ENCODE measurements around the gene GLCCI1. TPM values are rescaled to one million over a fixed set of nuclear protein-coding genes. Genes with fewer than 3 reads are reported as not detected.

Gene GLCCI1
- total RNA-seq, 2 donors from 2014 or later = 44.3 to 55.8 TPM

DNA sequence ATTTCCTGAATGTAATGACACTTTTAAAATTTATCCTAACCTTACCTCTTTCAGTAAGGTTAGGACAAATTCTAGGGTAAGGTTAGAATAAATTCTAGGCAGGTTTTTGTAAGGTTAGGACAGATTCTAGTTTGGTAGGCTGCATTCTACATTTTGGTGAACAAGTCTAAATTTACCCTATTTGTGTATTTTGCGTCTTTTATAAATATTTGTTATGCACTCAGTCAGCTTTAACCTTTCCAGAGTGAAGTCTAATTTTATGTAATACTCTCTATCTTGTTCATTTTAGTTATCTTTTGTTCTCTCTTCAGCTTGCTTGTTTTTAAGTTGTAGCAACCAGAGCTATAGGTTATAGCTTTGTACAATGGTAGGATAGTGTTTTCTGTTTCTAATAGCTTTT is 54.0 kb downstream of the GLCCI1 start:
- Histone ChIP-seq H3K9ac (ENCODE audit: extremely low read depth, low read length, poor library complexity, severe bottlenecking) (no peak overlapping the region), H3K27ac (ENCODE audit: low read depth, low read length) (no peak overlapping the region), H3K4me3 (ENCODE audit: low read length) (no peak overlapping the region), H3K9me3 (ENCODE audit: control insufficient read depth, low read length) (peaks cover 35% of the 10 kb centered on the region), H3K4me1 (ENCODE audit: control insufficient read depth, insufficient read depth, low read length) (no peaks in the 10 kb centered on the region), H3K36me3 (ENCODE audit: control insufficient read depth, insufficient read depth, low read length) (peaks cover 45% of the 10 kb centered on the region), H3K27me3 (ENCODE audit: control insufficient read depth, insufficient read depth, low read length, poor library complexity, severe bottlenecking) (no peaks in the 10 kb centered on the region)
- no peaks in the 10 kb centered on the region for H3K27me3 Mint-ChIP-seq (ENCODE audit: insufficient read depth)
- peaks cover 69% of the 10 kb centered on the region for H3K36me3 Mint-ChIP-seq (ENCODE audit: low read depth)
- DNase-seq = no peak
- no peak overlapping the region for H3K27ac Mint-ChIP-seq
- 100% methylated on average over 1 of the region's 1 CpG; no CpG with 5 or more reads in 1 of the 2 experiments for WGBS, 2 experiments (ENCODE audit: insufficient coverage in 1 of 2, insufficient read length in 1 of 2)
- peaks cover 34% of the 10 kb centered on the region for H3K9me3 Mint-ChIP-seq
- H3K4me3 Mint-ChIP-seq = no peak overlapping the region
- TF ChIP-seq, protein P1, sequence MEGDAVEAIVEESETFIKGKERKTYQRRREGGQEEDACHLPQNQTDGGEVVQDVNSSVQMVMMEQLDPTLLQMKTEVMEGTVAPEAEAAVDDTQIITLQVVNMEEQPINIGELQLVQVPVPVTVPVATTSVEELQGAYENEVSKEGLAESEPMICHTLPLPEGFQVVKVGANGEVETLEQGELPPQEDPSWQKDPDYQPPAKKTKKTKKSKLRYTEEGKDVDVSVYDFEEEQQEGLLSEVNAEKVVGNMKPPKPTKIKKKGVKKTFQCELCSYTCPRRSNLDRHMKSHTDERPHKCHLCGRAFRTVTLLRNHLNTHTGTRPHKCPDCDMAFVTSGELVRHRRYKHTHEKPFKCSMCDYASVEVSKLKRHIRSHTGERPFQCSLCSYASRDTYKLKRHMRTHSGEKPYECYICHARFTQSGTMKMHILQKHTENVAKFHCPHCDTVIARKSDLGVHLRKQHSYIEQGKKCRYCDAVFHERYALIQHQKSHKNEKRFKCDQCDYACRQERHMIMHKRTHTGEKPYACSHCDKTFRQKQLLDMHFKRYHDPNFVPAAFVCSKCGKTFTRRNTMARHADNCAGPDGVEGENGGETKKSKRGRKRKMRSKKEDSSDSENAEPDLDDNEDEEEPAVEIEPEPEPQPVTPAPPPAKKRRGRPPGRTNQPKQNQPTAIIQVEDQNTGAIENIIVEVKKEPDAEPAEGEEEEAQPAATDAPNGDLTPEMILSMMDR (conservative IDR thresholded peaks at IDR 0.05) = no peak
- no peaks in the 10 kb centered on the region for H3K4me1 Mint-ChIP-seq

DNA sequence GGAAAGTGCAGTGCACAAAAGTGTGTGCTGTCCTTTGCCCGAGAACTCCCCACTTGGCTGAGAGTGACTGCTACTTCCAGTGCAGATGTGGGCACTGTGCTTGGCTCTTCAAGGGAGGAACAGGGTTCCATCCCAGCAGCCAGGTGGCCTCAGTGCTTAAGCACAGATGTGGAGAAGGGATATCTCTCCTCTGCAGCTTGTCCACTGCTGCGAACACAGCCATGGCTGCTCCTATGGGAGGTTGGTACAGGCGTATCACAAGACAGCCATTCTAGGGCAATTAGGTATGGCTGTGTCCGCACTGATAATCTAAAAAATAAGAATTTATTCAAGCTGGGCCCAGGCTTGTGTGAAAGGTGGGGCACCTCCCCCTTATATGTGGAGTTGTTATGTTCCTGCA is 66.6 kb downstream of the GLCCI1 start:
- H3K9me3 Mint-ChIP-seq = no peaks in the 10 kb centered on the region
- TF ChIP-seq, protein P1 (conservative IDR thresholded peaks at IDR 0.05) = no peak
- Histone ChIP-seq H3K9me3 (ENCODE audit: control insufficient read depth, low read length) (no peaks in the 10 kb centered on the region), H3K4me3 (ENCODE audit: low read length) (no peak overlapping the region), H3K27me3 (ENCODE audit: control insufficient read depth, insufficient read depth, low read length, poor library complexity, severe bottlenecking) (no peaks in the 10 kb centered on the region), H3K4me1 (ENCODE audit: control insufficient read depth, insufficient read depth, low read length) (no peaks in the 10 kb centered on the region), H3K9ac (ENCODE audit: extremely low read depth, low read length, poor library complexity, severe bottlenecking) (no peak overlapping the region), H3K27ac (ENCODE audit: low read depth, low read length) (no peak overlapping the region), H3K36me3 (ENCODE audit: control insufficient read depth, insufficient read depth, low read length) (peaks cover 33% of the 10 kb centered on the region)
- H3K36me3 Mint-ChIP-seq (ENCODE audit: low read depth) = peaks cover 35% of the 10 kb centered on the region
- 95 to 100% methylated on average over 4 of the region's 4 CpGs for WGBS, 2 experiments (ENCODE audit: insufficient coverage in 1 of 2, insufficient read length in 1 of 2)
- H3K27ac Mint-ChIP-seq = peak overlapping the region; percentile 27
- H3K27me3 Mint-ChIP-seq (ENCODE audit: insufficient read depth) = no peaks in the 10 kb centered on the region
- H3K4me1 Mint-ChIP-seq = peaks cover 21% of the 10 kb centered on the region
- H3K4me3 Mint-ChIP-seq = no peak overlapping the region
- DNase-seq = no peak

DNA sequence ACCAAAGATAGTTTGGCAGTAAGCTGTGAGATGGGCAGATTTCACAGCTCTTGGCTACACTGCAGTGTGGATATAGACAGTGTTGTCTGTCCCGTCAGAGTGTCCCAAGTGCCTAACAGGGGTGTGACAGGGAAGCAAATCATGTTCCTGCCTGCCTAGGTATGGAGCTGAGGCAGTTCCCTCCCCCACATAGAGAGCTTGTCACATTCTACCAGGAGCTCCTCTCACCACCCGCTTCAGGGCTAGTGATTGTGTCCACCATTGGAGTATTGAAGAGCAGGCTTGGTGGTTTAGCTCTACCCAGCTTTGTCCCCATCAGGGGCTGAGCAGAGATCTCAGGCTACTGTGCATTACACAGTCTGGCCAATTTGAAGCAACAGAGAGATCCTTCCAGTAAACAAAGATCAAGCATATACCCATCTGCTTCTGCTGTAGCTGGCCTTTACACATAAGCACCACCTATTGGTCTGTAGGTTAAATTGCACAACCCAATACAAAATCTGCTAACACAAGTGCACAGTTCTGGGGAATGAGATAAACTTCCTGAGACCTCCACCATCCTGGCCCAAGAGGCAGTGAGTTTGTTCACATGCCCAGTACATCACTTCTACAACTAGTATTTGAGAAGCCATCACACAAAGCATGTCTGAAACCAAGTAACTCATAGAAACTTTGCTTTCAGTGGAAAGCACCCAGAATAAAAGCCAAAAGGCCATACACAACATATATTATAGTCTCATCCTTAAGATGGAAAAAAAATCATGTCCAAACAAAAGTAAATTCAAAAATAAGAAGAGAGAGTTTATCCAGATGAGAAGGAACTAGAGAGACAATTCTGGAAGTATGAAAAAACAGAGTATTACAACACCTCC is 67.3 kb downstream of the GLCCI1 start:
- H3K9me3 ChIP-seq (ENCODE audit: control insufficient read depth, low read length) = no peaks in the 10 kb centered on the region
- peaks cover 21% of the 10 kb centered on the region for H3K4me1 Mint-ChIP-seq
- H3K4me3 Mint-ChIP-seq = no peak overlapping the region
- no peak overlapping the region for H3K9ac ChIP-seq (ENCODE audit: extremely low read depth, low read length, poor library complexity, severe bottlenecking)
- H3K36me3 ChIP-seq (ENCODE audit: control insufficient read depth, insufficient read depth, low read length) = peaks cover 33% of the 10 kb centered on the region
- H3K4me1 ChIP-seq (ENCODE audit: control insufficient read depth, insufficient read depth, low read length) = no peaks in the 10 kb centered on the region
- no peaks in the 10 kb centered on the region for H3K27me3 ChIP-seq (ENCODE audit: control insufficient read depth, insufficient read depth, low read length, poor library complexity, severe bottlenecking)
- peak overlapping the region; percentile 27 for H3K27ac Mint-ChIP-seq
- no peak overlapping the region for H3K4me3 ChIP-seq (ENCODE audit: low read length)
- H3K36me3 Mint-ChIP-seq (ENCODE audit: low read depth) = peaks cover 32% of the 10 kb centered on the region
- WGBS, 2 experiments (ENCODE audit: insufficient coverage in 1 of 2, insufficient read length in 1 of 2) = 88% methylated on average over 2 of the region's 2 CpGs; no CpG with 5 or more reads in 1 of the 2 experiments
- TF ChIP-seq, protein P1 (conservative IDR thresholded peaks at IDR 0.05) = peak; percentile 77
- H3K9me3 Mint-ChIP-seq = no peaks in the 10 kb centered on the region
- H3K27ac ChIP-seq (ENCODE audit: low read depth, low read length) = no peak overlapping the region
- H3K27me3 Mint-ChIP-seq (ENCODE audit: insufficient read depth) = no peaks in the 10 kb centered on the region
- peak; percentile 59 for DNase-seq

Data from endodermal cell (in vitro differentiated cells).